A673 (cell line): ENCODE results near the gene GTF3C1. TPM values are rescaled to one million over a fixed set of nuclear protein-coding genes. Genes with fewer than 3 reads are reported as not detected.

Experiments used
- BruUV-seq: library from RNA; stranded (reverse); fragments of 400-500 nt; replicated peaks from 2 replicates; lab custom pipeline; 2021; lab: Mats Ljungman, UMichigan
- CTCF ChIA-PET: fragments of 300-600 bp; sonication (Branson Sonifier 250); formaldehyde crosslinking; loops from one replicate; lab custom pipeline; 2022; ENCODE audit warnings: antibody characterized with exemption; lab: Charles Lee
- POLR2A ChIA-PET: fragments of 300-600 bp; sonication (Branson Sonifier 250); formaldehyde crosslinking; loops from one replicate; lab custom pipeline; 2022; ENCODE audit warnings: antibody characterized with exemption; ENCODE audit not compliant: low non-redundant PET; lab: Charles Lee
- DNase-seq: peaks from one replicate; pipeline ENCODE4 v3.0.0-alpha.2; 2015; ENCODE audit warnings: low spot score
- H3K27ac ChIP-seq: fragments of 200-600 bp; sonication (generic); 2 replicates; pipeline ENCODE4 v1.5.1; 2016; ENCODE audit warnings: mixed run types, low read depth, mild to moderate bottlenecking, mixed read lengths, antibody characterized with exemption, low read length; ENCODE audit not compliant: poor library complexity, severe bottlenecking
- H3K27me3 ChIP-seq: fragments of 200-600 bp; sonication (generic); replicated peaks from 2 replicates; pipeline ENCODE4 v1.6.1; 2017; ENCODE audit warnings: mixed run types, low read depth, mild to moderate bottlenecking, mixed read lengths, antibody characterized with exemption, low read length; ENCODE audit not compliant: insufficient read depth, poor library complexity
- H3K36me3 ChIP-seq: fragments of 200-600 bp; sonication (generic); 2 replicates; pipeline ENCODE4 v1.6.1; 2016; ENCODE audit warnings: mixed run types, mild to moderate bottlenecking, mixed read lengths, antibody characterized with exemption, low read length; ENCODE audit not compliant: insufficient read depth, poor library complexity, severe bottlenecking
- H3K4me1 ChIP-seq: fragments of 200-600 bp; sonication (generic); 2 replicates; pipeline ENCODE4 v1.6.1; 2017; ENCODE audit warnings: mixed run types, mild to moderate bottlenecking, mixed read lengths, antibody characterized with exemption, low read length; ENCODE audit not compliant: insufficient read depth, poor library complexity, severe bottlenecking
- H3K4me3 ChIP-seq: fragments of 200-600 bp; sonication (generic); 2 replicates; pipeline ENCODE4 v1.5.1; 2016; ENCODE audit warnings: low read depth, mixed run types, mild to moderate bottlenecking, mixed read lengths, low read length; ENCODE audit not compliant: poor library complexity, severe bottlenecking
- H3K9me3 ChIP-seq: fragments of 200-600 bp; sonication (generic); 2 replicates; pipeline ENCODE4 v1.6.1; 2016; ENCODE audit warnings: mixed run types, low read depth, mild to moderate bottlenecking, mixed read lengths, antibody characterized with exemption, low read length; ENCODE audit not compliant: poor library complexity, severe bottlenecking
- EZH2 ChIP-seq: fragments of 200-600 bp; sonication (generic); IDR thresholded peaks from 2 replicates; pipeline ENCODE4 v1.6.1; 2017; ENCODE audit warnings: borderline replicate concordance, low read depth, mild to moderate bottlenecking, mixed read lengths, antibody characterized with exemption, low read length; ENCODE audit not compliant: poor library complexity, severe bottlenecking
- intact Hi-C: fragments of 100-400 bp; cut with micrococcal nuclease; formaldehyde crosslinking; loops from one replicate; pipeline ENCODE4 v1.10.0; 2022; ENCODE audit not compliant: unreplicated experiment
- total RNA-seq: library from RNA; stranded (reverse); gene quantifications from 2 replicates; pipeline ENCODE4 v1.2.3, GENCODE V29; 2021
- TF ChIP-seq, protein P1 (sequence below): fragments of 300-800, 200-600 bp; sonication (generic); conservative IDR thresholded peaks from 2 replicates; pipeline ENCODE4 v1.5.1; 2017; ENCODE audit warnings: low read depth, mild to moderate bottlenecking, antibody characterized with exemption, low read length, moderate library complexity, mixed read lengths

Gene GTF3C1
- total RNA-seq, 1 experiment from 2014 or later, result 94.2 TPM

DNA sequence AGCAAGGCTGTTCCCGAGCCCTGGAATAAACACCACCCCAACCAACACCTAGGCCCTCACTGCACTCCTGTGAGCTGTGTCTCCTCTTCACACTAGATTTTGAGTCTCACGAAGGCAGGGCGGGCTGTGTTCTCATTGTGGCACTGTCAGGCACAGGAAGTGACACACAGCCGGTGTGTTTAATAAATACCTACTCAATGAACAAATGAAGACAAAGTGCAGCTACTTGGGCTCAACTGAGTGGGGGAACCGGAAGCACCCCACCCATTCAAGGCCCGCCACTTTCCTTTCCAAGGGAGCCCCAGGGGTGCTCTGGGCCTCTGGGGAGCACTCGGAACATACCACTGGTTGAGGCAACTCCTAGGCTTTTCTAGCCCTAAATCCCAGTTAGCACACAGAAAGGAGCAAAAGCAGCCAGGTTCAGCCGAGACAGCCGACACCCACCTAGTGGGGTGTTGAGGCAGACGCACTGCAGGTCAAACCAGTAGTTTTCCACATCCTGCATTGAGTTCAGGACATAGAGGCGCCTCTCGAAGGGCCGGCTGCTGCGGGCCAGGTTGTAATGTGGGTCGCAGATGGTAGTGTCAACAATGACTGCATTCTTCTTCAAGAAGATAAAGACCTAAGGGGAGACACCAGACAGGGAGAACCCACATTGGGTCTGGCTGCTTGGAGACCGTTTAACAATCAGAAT lies 57.7 kb downstream of the GTF3C1 start:
- H3K4me1 ChIP-seq, result no peaks in the 10 kb centered on the region
- ChIA-PET POLR2A (no interaction called here), CTCF (no interaction called here)
- no TSS peak for BruUV-seq
- intact Hi-C loops, result no loop called here
- H3K27ac ChIP-seq, result peak overlapping the region; percentile 42
- no peak for TF ChIP-seq EZH2
- TF ChIP-seq, protein P1, sequence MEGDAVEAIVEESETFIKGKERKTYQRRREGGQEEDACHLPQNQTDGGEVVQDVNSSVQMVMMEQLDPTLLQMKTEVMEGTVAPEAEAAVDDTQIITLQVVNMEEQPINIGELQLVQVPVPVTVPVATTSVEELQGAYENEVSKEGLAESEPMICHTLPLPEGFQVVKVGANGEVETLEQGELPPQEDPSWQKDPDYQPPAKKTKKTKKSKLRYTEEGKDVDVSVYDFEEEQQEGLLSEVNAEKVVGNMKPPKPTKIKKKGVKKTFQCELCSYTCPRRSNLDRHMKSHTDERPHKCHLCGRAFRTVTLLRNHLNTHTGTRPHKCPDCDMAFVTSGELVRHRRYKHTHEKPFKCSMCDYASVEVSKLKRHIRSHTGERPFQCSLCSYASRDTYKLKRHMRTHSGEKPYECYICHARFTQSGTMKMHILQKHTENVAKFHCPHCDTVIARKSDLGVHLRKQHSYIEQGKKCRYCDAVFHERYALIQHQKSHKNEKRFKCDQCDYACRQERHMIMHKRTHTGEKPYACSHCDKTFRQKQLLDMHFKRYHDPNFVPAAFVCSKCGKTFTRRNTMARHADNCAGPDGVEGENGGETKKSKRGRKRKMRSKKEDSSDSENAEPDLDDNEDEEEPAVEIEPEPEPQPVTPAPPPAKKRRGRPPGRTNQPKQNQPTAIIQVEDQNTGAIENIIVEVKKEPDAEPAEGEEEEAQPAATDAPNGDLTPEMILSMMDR, result no peak
- peak; percentile 18 for DNase-seq
- H3K4me3 ChIP-seq, result no peak overlapping the region
- no peaks in the 10 kb centered on the region for H3K9me3 ChIP-seq
- peaks cover 64% of the 10 kb centered on the region for H3K36me3 ChIP-seq
- H3K27me3 ChIP-seq, result no peaks in the 10 kb centered on the region

DNA sequence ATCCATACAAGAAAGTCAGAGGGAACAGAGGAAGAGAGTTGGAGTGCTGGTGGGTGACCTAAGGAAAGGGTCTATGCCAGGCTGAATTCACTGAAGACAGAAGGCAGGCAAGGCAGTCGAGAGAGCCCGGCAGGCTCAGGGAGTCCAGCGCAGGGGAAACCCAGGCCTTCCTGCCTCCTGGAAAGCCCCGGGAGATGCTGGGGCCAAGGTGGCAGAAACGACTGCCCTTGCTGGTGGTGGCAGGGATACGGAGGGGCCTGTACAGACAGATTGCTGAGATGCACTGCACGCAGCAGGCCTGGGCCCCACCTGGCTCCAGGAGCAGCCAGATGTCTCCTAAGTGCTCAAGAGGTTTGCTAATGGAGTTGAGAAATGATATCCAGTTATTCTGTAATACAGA lies 59.8 kb downstream of the GTF3C1 start:
- no peak for TF ChIP-seq EZH2
- TF ChIP-seq, protein P1, result no peak
- ChIA-PET CTCF (no interaction called here), POLR2A (no interaction called here)
- no peak overlapping the region for H3K4me3 ChIP-seq
- no peak for DNase-seq
- no TSS peak for BruUV-seq
- no peaks in the 10 kb centered on the region for H3K9me3 ChIP-seq
- H3K36me3 ChIP-seq, result peaks cover 69% of the 10 kb centered on the region
- no peak overlapping the region for H3K27ac ChIP-seq
- intact Hi-C loops, result no loop called here
- no peaks in the 10 kb centered on the region for H3K27me3 ChIP-seq
- H3K4me1 ChIP-seq, result no peaks in the 10 kb centered on the region

- no peaks in the 10 kb centered on the region for H3K9me3 ChIP-seq
- POLR2A ChIA-PET, result no interaction called here
- no peak overlapping the region for H3K4me3 ChIP-seq
- CTCF ChIA-PET, result no interaction called here
- TF ChIP-seq, protein P1, result no peak
- TF ChIP-seq EZH2, result no peak
- peaks cover 69% of the 10 kb centered on the region for H3K36me3 ChIP-seq
- H3K4me1 ChIP-seq, result no peaks in the 10 kb centered on the region
- no TSS peak for BruUV-seq
- no peak overlapping the region for H3K27ac ChIP-seq
- no peaks in the 10 kb centered on the region for H3K27me3 ChIP-seq
- intact Hi-C loops, result no loop called here
- no peak for DNase-seq
Measured at GRCh38 chr16:27489421-27489820, 60.3 kb downstream of the GTF3C1 start.
